ENCODE results near the gene LYZL6. TPM values are rescaled to one million over a fixed set of nuclear protein-coding genes. Genes with fewer than 3 reads are reported as not detected.

The LYZL6 gene
- total and polyA plus RNA-seq, 2 of the 8 experiments (the other 6 are each of a cell fraction or from before 2014, with no cell fraction given), result not detected

- no peak for TF ChIP-seq USF2 (IDR thresholded peaks at IDR 0.05; ENCODE audit: low read length)
- no peak for TF ChIP-seq HDAC2 (IDR thresholded peaks at IDR 0.05; ENCODE audit: borderline replicate concordance in 1 of 2, low read depth in 2 of 2, low read length in 2 of 2)
- no peak for TF ChIP-seq TAF7 (optimal IDR thresholded peaks at IDR 0.05; ENCODE audit: borderline replicate concordance, low read depth, low read length)
- no peak for TF ChIP-seq CREB1 (IDR thresholded peaks at IDR 0.05)
Measured at GRCh38 chr17:35918665-35919064, 24.8 kb downstream of the LYZL6 start (continued).
